ENCODE data around the gene BOLA3. TPM values are rescaled to one million over a fixed set of nuclear protein-coding genes. Genes with fewer than 3 reads are reported as not detected.
"Not testable (repeated sequence)": the region's sequence is repeated elsewhere in the genome, so short reads cannot be mapped to it uniquely, and the experiment has no call there.

The BOLA3 gene
- polyA plus RNA-seq, 6 donors from 2014 or later, result 25.2 to 36.9 (median 31.4) TPM

GRCh38 chr2:74142340-74142739, 5.4 kb downstream of the BOLA3 start:
- Mint-ChIP-seq H3K27me3 (no peaks in the 10 kb centered on the region), H3K4me1 (peaks cover 4 to 7% (median 6%) of the 10 kb centered on the region in 3 donors), H3K27ac (no peak overlapping the region), H3K9me3 (no peaks in the 10 kb centered on the region), H3K36me3 (no peaks in the 10 kb centered on the region), H3K4me3 (no peak overlapping the region)
- DNase-seq, result no peak
- ATAC-seq (ENCODE audit: low read depth in 2 of 2), result no peak

- DNase-seq, result no peak
- Mint-ChIP-seq H3K36me3 (peaks cover 0 to 14% of the 10 kb centered on the region in 2 donors), H3K4me3 (peak overlapping the region in 1 of 8 donors; percentile 37), H3K27me3 (no peaks in the 10 kb centered on the region), H3K4me1 (peaks cover 0 to 7% (median 6%) of the 10 kb centered on the region in 3 donors), H3K27ac (no peak overlapping the region), H3K9me3 (no peaks in the 10 kb centered on the region)
- no peak for ATAC-seq (ENCODE audit: low read depth in 2 of 2)
Observed at GRCh38 chr2:74138600-74139323, 8.9 kb downstream of the BOLA3 start.

DNA sequence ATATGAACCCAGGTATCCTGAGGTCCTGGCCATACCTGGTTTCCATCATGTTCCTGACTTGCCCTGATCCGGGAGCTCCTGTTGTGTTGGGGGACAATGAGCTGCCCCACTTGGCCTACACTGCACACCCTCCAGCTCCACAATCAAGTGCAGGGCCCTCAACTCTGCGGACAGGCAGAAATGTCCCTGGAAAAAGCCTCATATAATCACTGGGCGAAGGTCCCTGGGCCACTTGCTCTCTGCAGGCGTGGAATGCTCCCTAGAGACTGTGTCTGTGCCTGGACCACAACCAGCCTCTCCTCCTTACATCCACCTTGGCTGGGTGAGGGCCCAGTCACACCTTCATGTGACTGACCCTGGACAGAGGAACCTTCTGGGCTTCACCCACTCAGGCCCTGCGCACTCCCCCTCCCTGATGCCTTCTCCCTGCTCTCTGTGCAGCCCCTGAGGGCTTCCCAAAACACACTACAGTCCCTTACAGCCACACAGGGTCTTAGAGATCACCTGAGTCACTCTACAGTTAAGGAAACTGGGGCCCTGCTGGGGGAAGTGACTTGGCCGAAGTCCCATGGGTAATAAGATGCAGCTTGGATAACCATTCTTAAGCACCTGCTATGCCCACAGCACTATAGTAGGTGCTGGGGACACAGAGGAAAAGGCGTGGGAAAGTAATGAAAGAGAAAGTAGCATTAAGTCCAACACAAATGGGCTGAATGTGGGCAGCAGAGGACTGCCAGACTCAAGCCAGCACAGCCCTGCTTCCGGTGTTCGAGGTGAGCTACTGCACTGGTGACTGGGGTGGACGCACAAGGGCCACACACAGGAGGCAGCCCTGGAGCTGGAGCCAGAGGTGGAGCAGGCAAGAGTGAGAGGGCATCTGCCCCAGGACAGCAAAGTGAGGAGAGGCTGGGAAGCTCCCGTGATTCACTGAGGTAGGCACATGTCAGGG, 9.8 kb downstream of the BOLA3 start:
- Mint-ChIP-seq H3K4me3 (no peak overlapping the region), H3K36me3 (peaks cover 0 to 19% of the 10 kb centered on the region in 2 donors), H3K9me3 (no peaks in the 10 kb centered on the region), H3K27ac (peak overlapping the region in 1 of 6 donors; percentile 90), H3K4me1 (peaks cover 0 to 7% (median 6%) of the 10 kb centered on the region in 3 donors), H3K27me3 (peaks cover 0 to 2% (median 0%) of the 10 kb centered on the region in 3 donors)
- ATAC-seq (ENCODE audit: low read depth in 2 of 2), result no peak
- DNase-seq, result no peak

GRCh38 chr2:74131901-74132300, 15.8 kb downstream of the BOLA3 start:
- H3K27ac Mint-ChIP-seq, result peak overlapping the region in 2 of 6 donors; percentile 33 to 61

GRCh38 chr2:74130211-74130995, 17.3 kb downstream of the BOLA3 start:
- Mint-ChIP-seq H3K27ac (no peak overlapping the region), H3K4me3 (peak overlapping the region in 1 of 8 donors; percentile 66), H3K4me1 (no peaks in the 10 kb centered on the region), H3K27me3 (peaks cover 11 to 23% (median 17%) of the 10 kb centered on the region in 3 donors), H3K9me3 (no peaks in the 10 kb centered on the region), H3K36me3 (peaks cover 0 to 21% of the 10 kb centered on the region in 2 donors)
- no peak for DNase-seq
- ATAC-seq (ENCODE audit: low read depth in 2 of 2), result no peak

More at GRCh38 chr2:74131901-74132300, 15.8 kb downstream of the BOLA3 start:
- no peaks in the 10 kb centered on the region for H3K4me1 Mint-ChIP-seq
- peaks cover 0 to 21% of the 10 kb centered on the region in 2 donors for H3K36me3 Mint-ChIP-seq
- ATAC-seq (ENCODE audit: low read depth in 2 of 2), result no peak
- H3K4me3 Mint-ChIP-seq, result no peak overlapping the region
- no peaks in the 10 kb centered on the region for H3K9me3 Mint-ChIP-seq
- H3K27me3 Mint-ChIP-seq, result peaks cover 11 to 23% (median 17%) of the 10 kb centered on the region in 3 donors
- no peak for DNase-seq

- ATAC-seq (ENCODE audit: low read depth in 2 of 2) (no peak), DNase-seq (no peak)
- H3K4me1 Mint-ChIP-seq, result no peaks in the 10 kb centered on the region
- H3K36me3 Mint-ChIP-seq, result peaks cover 0 to 5% of the 10 kb centered on the region in 2 donors
- H3K9me3 Mint-ChIP-seq, result peaks cover 0 to 10% (median 1%) of the 10 kb centered on the region in 7 donors
- no peak overlapping the region for H3K27ac Mint-ChIP-seq
- H3K27me3 Mint-ChIP-seq, result peaks cover 11 to 23% (median 17%) of the 10 kb centered on the region in 3 donors
- no peak overlapping the region for H3K4me3 Mint-ChIP-seq
Observed at GRCh38 chr2:74128206-74128605, 19.5 kb downstream of the BOLA3 start.

GRCh38 chr2:74123955-74124354, 23.8 kb downstream of the BOLA3 start:
- not testable (repeated sequence) for H3K4me1 Mint-ChIP-seq; H3K27ac Mint-ChIP-seq; DNase-seq; ATAC-seq (ENCODE audit: low read depth in 2 of 2); H3K27me3 Mint-ChIP-seq; H3K4me3 Mint-ChIP-seq
- Mint-ChIP-seq H3K36me3 (peaks cover 0 to 20% of the 10 kb centered on the region in 2 donors), H3K9me3 (peaks cover 0 to 29% (median 19%) of the 10 kb centered on the region in 7 donors)

- not testable (repeated sequence) for H3K27ac Mint-ChIP-seq
- H3K4me3 Mint-ChIP-seq, result peak overlapping the region in 3 of 8 donors; percentile 88 to 95 (median 88)
- peaks cover 0 to 29% (median 19%) of the 10 kb centered on the region in 7 donors for H3K9me3 Mint-ChIP-seq
Observed at GRCh38 chr2:74121846-74122245, 25.9 kb downstream of the BOLA3 start.

DNA sequence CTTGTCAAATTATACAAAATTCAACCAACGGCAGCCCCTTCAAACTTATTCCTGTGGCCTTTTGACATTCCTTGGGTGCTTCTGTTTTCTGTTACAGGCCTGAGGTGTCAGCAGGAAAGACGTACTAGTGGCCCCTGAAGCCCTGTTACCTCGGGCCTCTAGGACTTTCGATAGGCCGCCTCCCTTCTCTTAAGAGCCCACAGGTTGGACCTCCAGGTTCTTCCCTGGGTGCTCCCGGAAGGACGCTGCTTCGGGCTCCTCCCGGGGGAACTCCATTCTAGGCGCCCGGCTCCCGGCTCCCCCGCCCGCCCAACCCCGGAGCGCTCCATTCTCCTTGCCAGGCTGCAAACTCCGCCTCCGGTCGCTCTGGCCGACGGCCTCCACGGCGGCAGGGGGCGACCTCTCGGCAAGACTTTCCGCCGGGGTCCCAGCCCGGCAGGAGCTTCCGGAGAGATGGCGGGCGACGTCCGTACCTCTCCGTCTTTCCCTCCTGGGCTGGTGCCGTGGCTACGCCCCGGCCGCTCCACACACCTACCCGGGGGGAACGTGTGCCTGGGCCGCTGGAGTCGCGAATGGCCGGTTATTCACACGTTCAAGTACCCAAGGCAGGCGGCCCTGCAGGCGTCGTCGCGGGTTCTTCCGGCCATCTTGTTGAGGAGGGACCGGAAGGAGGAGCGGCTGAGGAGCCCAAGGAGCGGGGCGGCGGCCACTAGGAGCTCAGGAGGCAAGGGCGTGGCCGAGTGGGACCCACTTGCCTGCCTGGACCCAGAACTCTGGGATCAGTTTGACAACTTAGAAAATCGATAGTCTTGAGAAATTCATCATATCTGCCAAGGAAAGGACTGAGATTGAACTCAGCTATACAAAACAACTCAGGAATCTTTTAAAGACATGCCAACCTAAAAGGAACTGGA, 27.5 kb downstream of the BOLA3 start:
- H3K9me3 Mint-ChIP-seq, result peaks cover 0 to 29% (median 19%) of the 10 kb centered on the region in 7 donors

More at GRCh38 chr2:74121846-74122245, 25.9 kb downstream of the BOLA3 start:
- not testable (repeated sequence) for ATAC-seq (ENCODE audit: low read depth in 2 of 2); H3K27me3 Mint-ChIP-seq; H3K4me1 Mint-ChIP-seq; DNase-seq
- peaks cover 0 to 20% of the 10 kb centered on the region in 2 donors for H3K36me3 Mint-ChIP-seq

DNA sequence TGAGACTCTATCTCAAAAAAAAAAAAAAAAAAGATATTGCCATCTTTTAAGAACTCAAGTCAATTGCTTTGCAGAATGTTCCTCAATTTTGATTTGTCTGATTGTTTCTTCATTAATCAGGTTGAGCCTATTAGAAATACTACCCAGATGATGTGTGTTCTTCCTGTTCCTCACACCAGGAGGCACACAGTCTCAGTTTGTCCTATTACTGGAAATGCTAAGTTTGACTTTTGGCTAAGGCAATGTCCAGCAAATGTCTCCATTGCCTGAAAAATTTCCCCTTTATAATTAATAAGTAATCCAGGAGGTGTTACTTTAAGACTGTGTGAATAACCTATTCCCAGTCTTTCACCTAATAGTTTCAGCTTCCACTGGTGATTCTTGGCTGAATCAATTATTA, 28.4 kb downstream of the BOLA3 start:
- ATAC-seq (ENCODE audit: low read depth in 2 of 2) (no peak), DNase-seq (no peak)
- Mint-ChIP-seq H3K36me3 (peaks cover 0 to 27% of the 10 kb centered on the region in 2 donors), H3K27me3 (peaks cover 8 to 11% (median 9%) of the 10 kb centered on the region in 3 donors), H3K27ac (peak overlapping the region in 1 of 6 donors; percentile 86), H3K4me3 (peak overlapping the region in 4 of 8 donors; percentile 83 to 95 (median 90)), H3K4me1 (peaks cover 0 to 8% (median 5%) of the 10 kb centered on the region in 3 donors), H3K9me3 (peaks cover 0 to 29% (median 19%) of the 10 kb centered on the region in 7 donors)

More for the DNA sequence above, 27.5 kb downstream of the BOLA3 start:
- ATAC-seq (ENCODE audit: low read depth in 2 of 2), result peak; percentile 96 to 97
- Mint-ChIP-seq H3K27ac (peak overlapping the region; percentile 81 to 95 (median 91)), H3K4me3 (peak overlapping the region; percentile 83 to 95 (median 90)), H3K4me1 (peaks cover 0 to 8% (median 5%) of the 10 kb centered on the region in 3 donors), H3K27me3 (peaks cover 4 to 7% (median 5%) of the 10 kb centered on the region in 3 donors), H3K36me3 (peaks cover 0 to 23% of the 10 kb centered on the region in 2 donors)
- DNase-seq, result peak; percentile 79

- Mint-ChIP-seq H3K4me3 (no peak overlapping the region), H3K36me3 (peaks cover 0 to 7% of the 10 kb centered on the region in 2 donors)
Observed at GRCh38 chr2:74111380-74111779, 36.3 kb downstream of the BOLA3 start.

More at GRCh38 chr2:74111380-74111779, 36.3 kb downstream of the BOLA3 start:
- no peak for DNase-seq
- no peak for ATAC-seq (ENCODE audit: low read depth in 2 of 2)
- Mint-ChIP-seq H3K27me3 (peaks cover 8 to 16% (median 11%) of the 10 kb centered on the region in 3 donors), H3K9me3 (peaks cover 0 to 7% (median 3%) of the 10 kb centered on the region in 7 donors), H3K4me1 (peaks cover 0 to 12% (median 0%) of the 10 kb centered on the region in 3 donors), H3K27ac (no peak overlapping the region)

Measured in naive B cell (primary cell).